H1 (cell line): ENCODE measurements around the gene SNX6. TPM values are rescaled to one million over a fixed set of nuclear protein-coding genes. Genes with fewer than 3 reads are reported as not detected.
A peak's percentile ranks its signal among the peaks of the same experiment; 100 is the strongest.

Source experiments
- CBX8 ChIP-seq: fragments of 300-800, 300-1000 bp; sonication (generic); IDR thresholded peaks from 2 replicates; pipeline ENCODE4 v1.7.1; 2016; ENCODE audit warnings: low read depth, low read length, borderline replicate concordance
- CHD1 ChIP-seq: IDR thresholded peaks from 2 replicates; pipeline ENCODE4 v1.6.1; 2012; ENCODE audit warnings: low read depth, low read length, improper control_type of control experiment
- EP300 ChIP-seq, 2 experiments: IDR thresholded peaks; 1 replicate in 1 of 2; 2 replicates in 1 of 2; pipeline ENCODE4 v1.6.1; 2011 to 2012; ENCODE audit warnings: low read depth in 2 of 2, low read length in 2 of 2, mild to moderate bottlenecking in 2 of 2, borderline replicate concordance in 1 of 2, inconsistent platforms in 1 of 2, moderate library complexity in 1 of 2
- KDM4A ChIP-seq: IDR thresholded peaks from one replicate; pipeline ENCODE4 v1.7.1; 2012; ENCODE audit warnings: low read depth, mild to moderate bottlenecking, moderate library complexity, low read length, inconsistent platforms; ENCODE audit not compliant: severe bottlenecking
- NANOG ChIP-seq: IDR thresholded peaks from 2 replicates; pipeline ENCODE4 v1.6.1; 2011; ENCODE audit warnings: low read length, low read depth, mild to moderate bottlenecking, inconsistent platforms; ENCODE audit not compliant: insufficient read depth, poor library complexity, severe bottlenecking
- RXRA ChIP-seq: IDR thresholded peaks from 2 replicates; pipeline ENCODE4 v1.6.1; 2011; ENCODE audit warnings: low read depth, mild to moderate bottlenecking, low read length, moderate library complexity; ENCODE audit not compliant: insufficient read depth
- SIX5 ChIP-seq: IDR thresholded peaks from 2 replicates; pipeline ENCODE4 v1.6.1; 2011; ENCODE audit warnings: mild to moderate bottlenecking, low read depth, low read length
- SP1 ChIP-seq: IDR thresholded peaks from 2 replicates; pipeline ENCODE4 v1.6.1; 2011; ENCODE audit warnings: low read depth, low read length
- polyA plus RNA-seq, 7 experiments: library from polyadenylated mRNA; depleted of rRNA in 3 of 7; stranded (reverse) in 5 of 7; unstranded in 2 of 7; fragments of >200 nt in 5 of 7; fragments of 200-250 nt in 2 of 7; gene quantifications; 1 replicate in 5 of 7; 2 replicates in 1 of 7; 4 replicates in 1 of 7; pipeline versions ENCODE4 v1.2.1 to v1.2.3, GENCODE V29; 2011 to 2013; ENCODE audit warnings: missing spikeins in 2 of 7, mixed read lengths in 2 of 7
- total RNA-seq: library from RNA; stranded (reverse); fragmentation: NEBNext Ultra II Directional; extraction: Animal tissue kit (Norgen Biotek cat#: 25700); gene quantifications from 2 replicates; pipeline ENCODE4 v1.2.1, GENCODE V29; 2021

SNX6 gene
- total and polyA plus RNA-seq, 2 of the 8 experiments (the other 6 are each of a cell fraction or from before 2014, with no cell fraction given) = 53.4 to 71.1 TPM

- TF ChIP-seq NANOG (no peak), RXRA (no peak), CHD1 (no peak), EP300 (IDR thresholded peaks at IDR 0.05; ENCODE audit: borderline replicate concordance in 1 of 2, low read depth in 2 of 2, low read length in 2 of 2) (peak in 1 of 2 experiments; percentile 7; a peak in 1 of 3 replicates), SIX5 (no peak), KDM4A (peak; percentile 50), CBX8 (no peak), SP1 (peak; percentile 25; the same call in 1 of the 2 replicates)
Measured at GRCh38 chr14:34539407-34540180, 90.4 kb downstream of the SNX6 start, which contains the start of gene EAPP (continued).
